GM23338 (cell line): ENCODE data around the gene TACC3. TPM values are rescaled to one million over a fixed set of nuclear protein-coding genes. Genes with fewer than 3 reads are reported as not detected.

Experiments
- ATAC-seq: fragments of 200-7000 bp; cut with Tn5 transposase; 3 replicates; pipeline ENCODE4 v1.9.1; 2020
- DNase-seq: peaks from one replicate; pipeline ENCODE4 v3.0.0-alpha.2; 2015; ENCODE audit warnings: low spot score
- H2AFZ ChIP-seq: fragments of 200-600 bp; sonication (generic); 2 replicates; pipeline ENCODE4 v1.8.0; 2016; ENCODE audit warnings: antibody characterized with exemption, mild to moderate bottlenecking, moderate library complexity
- H3F3A ChIP-seq: fragments of 200-600 bp; sonication (generic); replicated peaks from 2 replicates; pipeline ENCODE4 v1.8.0; 2017; ENCODE audit warnings: antibody characterized with exemption, mixed run types, low read depth
- H3K27ac ChIP-seq: fragments of 200-600 bp; sonication (generic); 2 replicates; pipeline ENCODE4 v1.6.1; 2016; ENCODE audit warnings: low read depth
- H3K27me3 ChIP-seq: fragments of 200-600 bp; sonication (generic); 2 replicates; pipeline ENCODE4 v1.8.0; 2016; ENCODE audit warnings: mild to moderate bottlenecking, mixed run types, moderate library complexity; ENCODE audit not compliant: insufficient read depth
- H3K36me3 ChIP-seq: fragments of 200-600 bp; sonication (generic); 2 replicates; pipeline ENCODE4 v1.8.0; 2016; ENCODE audit warnings: mild to moderate bottlenecking; ENCODE audit not compliant: insufficient read depth
- H3K4me1 ChIP-seq: fragments of 200-600 bp; sonication (generic); 2 replicates; pipeline ENCODE4 v1.8.0; 2016; ENCODE audit warnings: mild to moderate bottlenecking, moderate library complexity; ENCODE audit not compliant: insufficient read depth
- H3K4me2 ChIP-seq: fragments of 200-600 bp; sonication (generic); 2 replicates; pipeline ENCODE4 v1.7.1; 2017; ENCODE audit warnings: mixed run types
- H3K4me3 ChIP-seq: fragments of 200-600 bp; sonication (generic); 2 replicates; pipeline ENCODE4 v1.6.1; 2016; ENCODE audit warnings: mixed run types
- H3K79me2 ChIP-seq: fragments of 200-600 bp; sonication (generic); replicated peaks from 2 replicates; pipeline ENCODE4 v1.8.0; 2017; ENCODE audit warnings: mild to moderate bottlenecking; ENCODE audit not compliant: insufficient read depth
- H3K9me2 ChIP-seq: fragments of 200-600 bp; sonication (generic); 2 replicates; pipeline ENCODE4 v1.8.0; 2017; ENCODE audit not compliant: insufficient read depth
- H4K20me1 ChIP-seq: fragments of 200-600 bp; sonication (generic); replicated peaks from 2 replicates; pipeline ENCODE4 v1.8.0; 2017; ENCODE audit warnings: mild to moderate bottlenecking; ENCODE audit not compliant: insufficient read depth
- H3K27ac Mint-ChIP-seq: 2 replicates; pipeline ENCODE4 v1.8.0; 2020; ENCODE audit warnings: inconsistent platforms, mild to moderate bottlenecking, moderate library complexity, mixed read lengths
- H3K27me3 Mint-ChIP-seq: 3 replicates; pipeline ENCODE4 v1.8.0; 2022; ENCODE audit warnings: low read depth, mild to moderate bottlenecking, moderate library complexity, mixed read lengths, inconsistent platforms; ENCODE audit not compliant: insufficient read depth, poor library complexity
- H3K36me3 Mint-ChIP-seq: 3 replicates; pipeline ENCODE4 v1.8.0; 2021; ENCODE audit warnings: low read depth, mild to moderate bottlenecking, inconsistent platforms, moderate library complexity, mixed read lengths
- H3K4me1 Mint-ChIP-seq: 3 replicates; pipeline ENCODE4 v1.8.0; 2020; ENCODE audit warnings: mild to moderate bottlenecking, inconsistent platforms, mixed read lengths
- H3K4me3 Mint-ChIP-seq: 3 replicates; pipeline ENCODE4 v1.8.0; 2021; ENCODE audit warnings: moderate library complexity, mild to moderate bottlenecking, inconsistent platforms, mixed read lengths
- H3K9me3 Mint-ChIP-seq: 3 replicates; pipeline ENCODE4 v1.8.0; 2020; ENCODE audit warnings: moderate library complexity, mild to moderate bottlenecking, inconsistent platforms, mixed read lengths
- CREB1 ChIP-seq: fragments of 250-450 bp; sonication (Bioruptor Pico); IDR thresholded peaks from 2 replicates; pipeline ENCODE4 v1.5.0; 2020; ENCODE audit warnings: low read depth, mild to moderate bottlenecking, moderate library complexity
- EZH2 ChIP-seq: fragments of 200-600 bp; sonication (generic); IDR thresholded peaks from one replicate; pipeline ENCODE4 v1.8.0; 2017; ENCODE audit warnings: antibody characterized with exemption, mild to moderate bottlenecking, low read depth; ENCODE audit not compliant: unreplicated experiment
- EZH2phosphoT487 ChIP-seq: fragments of 200-600 bp; sonication (generic); IDR thresholded peaks from one replicate; pipeline ENCODE4 v1.8.1; 2018; ENCODE audit warnings: antibody characterized with exemption; ENCODE audit not compliant: unreplicated experiment
- JUNB ChIP-seq: IDR thresholded peaks from one replicate; pipeline ENCODE4 v1.6.1; 2016; ENCODE audit warnings: antibody characterized with exemption; ENCODE audit not compliant: unreplicated experiment
- NANOG ChIP-seq: IDR thresholded peaks from 2 replicates; pipeline ENCODE4 v1.6.1; 2016; ENCODE audit warnings: antibody characterized with exemption, borderline replicate concordance
- POLR2AphosphoS5 ChIP-seq: IDR thresholded peaks from 2 replicates; pipeline ENCODE4 v1.6.1; 2016; ENCODE audit warnings: antibody characterized with exemption, low read depth
- STAT1 ChIP-seq: IDR thresholded peaks from one replicate; pipeline ENCODE4 v1.6.1; 2016; ENCODE audit warnings: antibody characterized with exemption; ENCODE audit not compliant: unreplicated experiment
- ZNF114 ChIP-seq: fragments of 250-450 bp; sonication (Bioruptor Pico); IDR thresholded peaks from 2 replicates; pipeline ENCODE4 v1.5.0; 2020; ENCODE audit warnings: mild to moderate bottlenecking, moderate library complexity
- ZNF331 ChIP-seq: fragments of 250-450 bp; sonication (Bioruptor Pico); IDR thresholded peaks from 2 replicates; pipeline ENCODE4 v1.5.0; 2020; ENCODE audit warnings: low read depth, mild to moderate bottlenecking, moderate library complexity
- polyA plus RNA-seq: library from polyadenylated mRNA; unstranded; fragments of >200 nt; fragmentation: Nextera tagmentation; extraction: Ambion mirVana; gene quantifications from 2 replicates; pipeline ENCODE4 v1.2.1, GENCODE V29; 2016
- total RNA-seq: library from RNA; depleted of rRNA; stranded (reverse); fragments of >200 nt; shearing (Covaris generic); gene quantifications from 2 replicates; pipeline ENCODE4 v1.2.3, GENCODE V29; 2014
- TF ChIP-seq, protein P1 (sequence below): fragments of 250-450 bp; sonication (Bioruptor Pico); IDR thresholded peaks from 2 replicates; pipeline ENCODE4 v1.5.0; 2020; ENCODE audit warnings: mild to moderate bottlenecking, moderate library complexity
- TF ChIP-seq, protein P2 (sequence below): IDR thresholded peaks from one replicate; pipeline ENCODE4 v1.6.1; 2018; ENCODE audit warnings: antibody characterized with exemption; ENCODE audit not compliant: unreplicated experiment
- TF ChIP-seq, protein P3 (sequence below): IDR thresholded peaks from 2 replicates; pipeline ENCODE4 v1.6.1; 2016; ENCODE audit warnings: antibody characterized with exemption
- TF ChIP-seq, protein P4 (sequence below), 2 experiments: fragments of 200-600 bp in 1 of 2; sonication (generic) in 1 of 2; conservative IDR thresholded peaks; 2 replicates each; pipeline versions ENCODE4 v1.5.1 to v1.6.1; 2016 to 2017; ENCODE audit warnings: antibody characterized with exemption in 2 of 2, low read depth in 2 of 2, mild to moderate bottlenecking in 2 of 2, moderate library complexity in 1 of 2

The TACC3 gene
- total and polyA plus RNA-seq, 2 experiments from 2014 or later: 120 TPM

DNA sequence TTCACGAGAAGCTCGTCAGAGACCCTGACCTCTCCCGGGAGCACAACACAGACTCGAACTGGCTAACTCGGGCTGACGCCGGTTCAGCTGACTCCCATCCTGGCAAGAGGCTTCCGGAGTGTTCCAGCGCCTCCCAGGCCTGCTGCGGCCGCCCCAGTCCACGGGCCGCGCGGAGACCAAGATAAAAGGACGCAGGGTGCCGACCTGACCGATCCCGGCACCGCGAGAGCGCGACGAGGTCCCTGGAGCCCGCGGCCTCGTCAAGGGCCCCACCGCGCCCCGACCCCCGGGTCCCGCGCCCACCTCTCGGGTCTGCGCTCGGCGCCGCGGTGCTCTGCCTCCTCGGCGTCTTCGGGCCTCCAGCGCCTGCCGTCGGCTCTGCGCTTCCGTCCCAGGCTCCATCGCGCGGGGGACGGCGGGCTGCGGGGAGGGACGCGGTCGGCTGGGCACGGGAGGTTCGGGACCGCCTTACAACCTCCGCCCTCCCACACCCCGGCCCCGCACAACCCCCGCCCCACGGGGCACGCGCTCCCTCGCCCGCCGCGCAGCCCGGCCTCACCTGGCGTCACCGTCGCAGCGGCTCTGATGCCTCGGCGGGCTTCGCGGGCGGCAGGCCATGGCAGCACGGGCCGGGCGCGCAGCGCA is 9.6 kb upstream of the TACC3 start:
- peak overlapping the region; percentile 86 for H2AFZ ChIP-seq
- peak overlapping the region; percentile 92 for H3K4me3 Mint-ChIP-seq
- peaks cover 23% of the 10 kb centered on the region for H3K4me1 Mint-ChIP-seq
- H3K9me2 ChIP-seq: no peaks in the 10 kb centered on the region
- peaks cover 14% of the 10 kb centered on the region for H3F3A ChIP-seq
- H3K9me3 Mint-ChIP-seq: no peaks in the 10 kb centered on the region
- H3K4me2 ChIP-seq: peak overlapping the region; percentile 98
- H3K79me2 ChIP-seq: peaks cover 55% of the 10 kb centered on the region
- no peaks in the 10 kb centered on the region for H3K27me3 ChIP-seq
- peak; percentile 55 for DNase-seq
- H3K27ac Mint-ChIP-seq: peak overlapping the region; percentile 86; the same call in 1 of the 2 replicates
- peaks cover 34% of the 10 kb centered on the region for H3K36me3 Mint-ChIP-seq
- 0 out of 2 replicates have a peak, but pooled peaks cover 4% of the 10 kb centered on the region for H3K36me3 ChIP-seq
- peaks cover 9% of the 10 kb centered on the region; the same call in 1 of the 2 replicates for H3K4me1 ChIP-seq
- peaks cover 30% of the 10 kb centered on the region for H4K20me1 ChIP-seq
- H3K27me3 Mint-ChIP-seq: peaks cover 18% of the 10 kb centered on the region
- 0 out of 2 replicates have a peak overlapping the region, but pooled peaks have one; percentile 81 for H3K27ac ChIP-seq
- ATAC-seq: peak; percentile 11
- TF ChIP-seq, protein P1, sequence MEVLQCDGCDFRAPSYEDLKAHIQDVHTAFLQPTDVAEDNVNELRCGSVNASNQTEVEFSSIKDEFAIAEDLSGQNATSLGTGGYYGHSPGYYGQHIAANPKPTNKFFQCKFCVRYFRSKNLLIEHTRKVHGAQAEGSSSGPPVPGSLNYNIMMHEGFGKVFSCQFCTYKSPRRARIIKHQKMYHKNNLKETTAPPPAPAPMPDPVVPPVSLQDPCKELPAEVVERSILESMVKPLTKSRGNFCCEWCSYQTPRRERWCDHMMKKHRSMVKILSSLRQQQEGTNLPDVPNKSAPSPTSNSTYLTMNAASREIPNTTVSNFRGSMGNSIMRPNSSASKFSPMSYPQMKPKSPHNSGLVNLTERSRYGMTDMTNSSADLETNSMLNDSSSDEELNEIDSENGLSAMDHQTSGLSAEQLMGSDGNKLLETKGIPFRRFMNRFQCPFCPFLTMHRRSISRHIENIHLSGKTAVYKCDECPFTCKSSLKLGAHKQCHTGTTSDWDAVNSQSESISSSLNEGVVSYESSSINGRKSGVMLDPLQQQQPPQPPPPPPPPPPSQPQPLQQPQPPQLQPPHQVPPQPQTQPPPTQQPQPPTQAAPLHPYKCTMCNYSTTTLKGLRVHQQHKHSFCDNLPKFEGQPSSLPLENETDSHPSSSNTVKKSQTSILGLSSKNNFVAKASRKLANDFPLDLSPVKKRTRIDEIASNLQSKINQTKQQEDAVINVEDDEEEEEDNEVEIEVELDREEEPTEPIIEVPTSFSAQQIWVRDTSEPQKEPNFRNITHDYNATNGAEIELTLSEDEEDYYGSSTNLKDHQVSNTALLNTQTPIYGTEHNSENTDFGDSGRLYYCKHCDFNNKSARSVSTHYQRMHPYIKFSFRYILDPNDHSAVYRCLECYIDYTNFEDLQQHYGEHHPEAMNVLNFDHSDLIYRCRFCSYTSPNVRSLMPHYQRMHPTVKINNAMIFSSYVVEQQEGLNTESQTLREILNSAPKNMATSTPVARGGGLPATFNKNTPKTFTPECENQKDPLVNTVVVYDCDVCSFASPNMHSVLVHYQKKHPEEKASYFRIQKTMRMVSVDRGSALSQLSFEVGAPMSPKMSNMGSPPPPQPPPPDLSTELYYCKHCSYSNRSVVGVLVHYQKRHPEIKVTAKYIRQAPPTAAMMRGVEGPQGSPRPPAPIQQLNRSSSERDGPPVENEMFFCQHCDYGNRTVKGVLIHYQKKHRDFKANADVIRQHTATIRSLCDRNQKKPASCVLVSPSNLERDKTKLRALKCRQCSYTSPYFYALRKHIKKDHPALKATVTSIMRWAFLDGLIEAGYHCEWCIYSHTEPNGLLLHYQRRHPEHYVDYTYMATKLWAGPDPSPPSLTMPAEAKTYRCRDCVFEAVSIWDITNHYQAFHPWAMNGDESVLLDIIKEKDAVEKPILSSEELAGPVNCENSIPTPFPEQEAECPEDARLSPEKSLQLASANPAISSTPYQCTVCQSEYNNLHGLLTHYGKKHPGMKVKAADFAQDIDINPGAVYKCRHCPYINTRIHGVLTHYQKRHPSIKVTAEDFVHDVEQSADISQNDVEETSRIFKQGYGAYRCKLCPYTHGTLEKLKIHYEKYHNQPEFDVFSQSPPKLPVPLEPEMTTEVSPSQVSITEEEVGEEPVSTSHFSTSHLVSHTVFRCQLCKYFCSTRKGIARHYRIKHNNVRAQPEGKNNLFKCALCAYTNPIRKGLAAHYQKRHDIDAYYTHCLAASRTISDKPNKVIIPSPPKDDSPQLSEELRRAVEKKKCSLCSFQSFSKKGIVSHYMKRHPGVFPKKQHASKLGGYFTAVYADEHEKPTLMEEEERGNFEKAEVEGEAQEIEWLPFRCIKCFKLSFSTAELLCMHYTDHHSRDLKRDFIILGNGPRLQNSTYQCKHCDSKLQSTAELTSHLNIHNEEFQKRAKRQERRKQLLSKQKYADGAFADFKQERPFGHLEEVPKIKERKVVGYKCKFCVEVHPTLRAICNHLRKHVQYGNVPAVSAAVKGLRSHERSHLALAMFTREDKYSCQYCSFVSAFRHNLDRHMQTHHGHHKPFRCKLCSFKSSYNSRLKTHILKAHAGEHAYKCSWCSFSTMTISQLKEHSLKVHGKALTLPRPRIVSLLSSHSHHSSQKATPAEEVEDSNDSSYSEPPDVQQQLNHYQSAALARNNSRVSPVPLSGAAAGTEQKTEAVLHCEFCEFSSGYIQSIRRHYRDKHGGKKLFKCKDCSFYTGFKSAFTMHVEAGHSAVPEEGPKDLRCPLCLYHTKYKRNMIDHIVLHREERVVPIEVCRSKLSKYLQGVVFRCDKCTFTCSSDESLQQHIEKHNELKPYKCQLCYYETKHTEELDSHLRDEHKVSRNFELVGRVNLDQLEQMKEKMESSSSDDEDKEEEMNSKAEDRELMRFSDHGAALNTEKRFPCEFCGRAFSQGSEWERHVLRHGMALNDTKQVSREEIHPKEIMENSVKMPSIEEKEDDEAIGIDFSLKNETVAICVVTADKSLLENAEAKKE (CRISPR knock-in tag): no peak
- TF ChIP-seq, protein P2, sequence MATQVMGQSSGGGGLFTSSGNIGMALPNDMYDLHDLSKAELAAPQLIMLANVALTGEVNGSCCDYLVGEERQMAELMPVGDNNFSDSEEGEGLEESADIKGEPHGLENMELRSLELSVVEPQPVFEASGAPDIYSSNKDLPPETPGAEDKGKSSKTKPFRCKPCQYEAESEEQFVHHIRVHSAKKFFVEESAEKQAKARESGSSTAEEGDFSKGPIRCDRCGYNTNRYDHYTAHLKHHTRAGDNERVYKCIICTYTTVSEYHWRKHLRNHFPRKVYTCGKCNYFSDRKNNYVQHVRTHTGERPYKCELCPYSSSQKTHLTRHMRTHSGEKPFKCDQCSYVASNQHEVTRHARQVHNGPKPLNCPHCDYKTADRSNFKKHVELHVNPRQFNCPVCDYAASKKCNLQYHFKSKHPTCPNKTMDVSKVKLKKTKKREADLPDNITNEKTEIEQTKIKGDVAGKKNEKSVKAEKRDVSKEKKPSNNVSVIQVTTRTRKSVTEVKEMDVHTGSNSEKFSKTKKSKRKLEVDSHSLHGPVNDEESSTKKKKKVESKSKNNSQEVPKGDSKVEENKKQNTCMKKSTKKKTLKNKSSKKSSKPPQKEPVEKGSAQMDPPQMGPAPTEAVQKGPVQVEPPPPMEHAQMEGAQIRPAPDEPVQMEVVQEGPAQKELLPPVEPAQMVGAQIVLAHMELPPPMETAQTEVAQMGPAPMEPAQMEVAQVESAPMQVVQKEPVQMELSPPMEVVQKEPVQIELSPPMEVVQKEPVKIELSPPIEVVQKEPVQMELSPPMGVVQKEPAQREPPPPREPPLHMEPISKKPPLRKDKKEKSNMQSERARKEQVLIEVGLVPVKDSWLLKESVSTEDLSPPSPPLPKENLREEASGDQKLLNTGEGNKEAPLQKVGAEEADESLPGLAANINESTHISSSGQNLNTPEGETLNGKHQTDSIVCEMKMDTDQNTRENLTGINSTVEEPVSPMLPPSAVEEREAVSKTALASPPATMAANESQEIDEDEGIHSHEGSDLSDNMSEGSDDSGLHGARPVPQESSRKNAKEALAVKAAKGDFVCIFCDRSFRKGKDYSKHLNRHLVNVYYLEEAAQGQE: no peak
- TF ChIP-seq CREB1 (no peak), STAT1 (no peak), POLR2AphosphoS5 (no peak), NANOG (no peak), JUNB (no peak), ZNF331 (CRISPR knock-in tag) (no peak), ZNF114 (CRISPR knock-in tag) (no peak), EZH2phosphoT487 (no peak), EZH2 (no peak)
- TF ChIP-seq, protein P3, sequence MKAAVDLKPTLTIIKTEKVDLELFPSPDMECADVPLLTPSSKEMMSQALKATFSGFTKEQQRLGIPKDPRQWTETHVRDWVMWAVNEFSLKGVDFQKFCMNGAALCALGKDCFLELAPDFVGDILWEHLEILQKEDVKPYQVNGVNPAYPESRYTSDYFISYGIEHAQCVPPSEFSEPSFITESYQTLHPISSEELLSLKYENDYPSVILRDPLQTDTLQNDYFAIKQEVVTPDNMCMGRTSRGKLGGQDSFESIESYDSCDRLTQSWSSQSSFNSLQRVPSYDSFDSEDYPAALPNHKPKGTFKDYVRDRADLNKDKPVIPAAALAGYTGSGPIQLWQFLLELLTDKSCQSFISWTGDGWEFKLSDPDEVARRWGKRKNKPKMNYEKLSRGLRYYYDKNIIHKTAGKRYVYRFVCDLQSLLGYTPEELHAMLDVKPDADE: no peak
- TF ChIP-seq, protein P4, sequence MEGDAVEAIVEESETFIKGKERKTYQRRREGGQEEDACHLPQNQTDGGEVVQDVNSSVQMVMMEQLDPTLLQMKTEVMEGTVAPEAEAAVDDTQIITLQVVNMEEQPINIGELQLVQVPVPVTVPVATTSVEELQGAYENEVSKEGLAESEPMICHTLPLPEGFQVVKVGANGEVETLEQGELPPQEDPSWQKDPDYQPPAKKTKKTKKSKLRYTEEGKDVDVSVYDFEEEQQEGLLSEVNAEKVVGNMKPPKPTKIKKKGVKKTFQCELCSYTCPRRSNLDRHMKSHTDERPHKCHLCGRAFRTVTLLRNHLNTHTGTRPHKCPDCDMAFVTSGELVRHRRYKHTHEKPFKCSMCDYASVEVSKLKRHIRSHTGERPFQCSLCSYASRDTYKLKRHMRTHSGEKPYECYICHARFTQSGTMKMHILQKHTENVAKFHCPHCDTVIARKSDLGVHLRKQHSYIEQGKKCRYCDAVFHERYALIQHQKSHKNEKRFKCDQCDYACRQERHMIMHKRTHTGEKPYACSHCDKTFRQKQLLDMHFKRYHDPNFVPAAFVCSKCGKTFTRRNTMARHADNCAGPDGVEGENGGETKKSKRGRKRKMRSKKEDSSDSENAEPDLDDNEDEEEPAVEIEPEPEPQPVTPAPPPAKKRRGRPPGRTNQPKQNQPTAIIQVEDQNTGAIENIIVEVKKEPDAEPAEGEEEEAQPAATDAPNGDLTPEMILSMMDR (conservative IDR thresholded peaks at IDR 0.05; ENCODE audit: low read depth in 2 of 2): no peak
- peak overlapping the region; percentile 89 for H3K4me3 ChIP-seq
